ENCODE data around the gene STAMBP.
"Not testable (repeated sequence)": the region's sequence is repeated elsewhere in the genome, so short reads cannot be mapped to it uniquely, and the experiment has no call there.

The STAMBP gene

GRCh38 chr2:73888388-73888787 is 59.6 kb downstream of the STAMBP start:
- no peak for DNase-seq

GRCh38 chr2:73889206-73889605 is 60.4 kb downstream of the STAMBP start:
- DNase-seq, result no peak

- DNase-seq, result no peak
These were observed 61.7 kb downstream of the STAMBP start for GRCh38 chr2:73890301-73891092.

- no peak for DNase-seq
These were observed 62.6 kb downstream of the STAMBP start for GRCh38 chr2:73891276-73891901.

GRCh38 chr2:73892631-73893329 is 64.0 kb downstream of the STAMBP start, which contains the start of gene ACTG2:
Gene ACTG2, plus strand, starts transcription at chr2:73893008. Its CDS starts 8,304 bp downstream, at chr2:73901312.
- no peak for DNase-seq

GRCh38 chr2:73893764-73894474 is 65.2 kb downstream of the STAMBP start:
- no peak for DNase-seq

- DNase-seq, result no peak
These were observed 65.7 kb downstream of the STAMBP start for GRCh38 chr2:73894475-73894850.

- DNase-seq, result no peak
These were observed 66.1 kb downstream of the STAMBP start for GRCh38 chr2:73894877-73895276.

GRCh38 chr2:73895473-73895872 is 66.7 kb downstream of the STAMBP start:
- DNase-seq, result peak in 1 of 5 experiments; percentile 18

- peak in 2 of 5 experiments; percentile 44 to 81 for DNase-seq
These were observed 67.8 kb downstream of the STAMBP start for GRCh38 chr2:73896362-73897239.

GRCh38 chr2:73897240-73897583 is 68.5 kb downstream of the STAMBP start:
- DNase-seq, result no peak

GRCh38 chr2:73897934-73898333 is 69.2 kb downstream of the STAMBP start:
- no peak for DNase-seq

- DNase-seq, result no peak
These were observed 71.1 kb downstream of the STAMBP start for GRCh38 chr2:73899801-73900336.

GRCh38 chr2:73901143-73901542 is 72.4 kb downstream of the STAMBP start:
- DNase-seq, result no peak

GRCh38 chr2:73902284-73902683 is 73.5 kb downstream of the STAMBP start:
- no peak for DNase-seq

GRCh38 chr2:73903313-73903712 is 74.6 kb downstream of the STAMBP start:
- DNase-seq, result no peak

- DNase-seq, result not testable (repeated sequence)
These were observed 75.3 kb downstream of the STAMBP start for GRCh38 chr2:73903949-73904613.

- no peak for DNase-seq
These were observed 76.2 kb downstream of the STAMBP start for GRCh38 chr2:73904952-73905351.

GRCh38 chr2:73906847-73907505 is 78.2 kb downstream of the STAMBP start:
- no peak for DNase-seq

GRCh38 chr2:73907840-73908452 is 79.2 kb downstream of the STAMBP start:
- peak in 4 of 5 experiments; percentile 21 to 78 (median 31) for DNase-seq
